ENCODE measurements around the gene HOXC9. TPM values are rescaled to one million over a fixed set of nuclear protein-coding genes. Genes with fewer than 3 reads are reported as not detected.

The HOXC9 gene
- total RNA-seq, 4 donors from 2014 or later: 1.5 to 7.8 (median 1.7) TPM; not detected in 1

DNA sequence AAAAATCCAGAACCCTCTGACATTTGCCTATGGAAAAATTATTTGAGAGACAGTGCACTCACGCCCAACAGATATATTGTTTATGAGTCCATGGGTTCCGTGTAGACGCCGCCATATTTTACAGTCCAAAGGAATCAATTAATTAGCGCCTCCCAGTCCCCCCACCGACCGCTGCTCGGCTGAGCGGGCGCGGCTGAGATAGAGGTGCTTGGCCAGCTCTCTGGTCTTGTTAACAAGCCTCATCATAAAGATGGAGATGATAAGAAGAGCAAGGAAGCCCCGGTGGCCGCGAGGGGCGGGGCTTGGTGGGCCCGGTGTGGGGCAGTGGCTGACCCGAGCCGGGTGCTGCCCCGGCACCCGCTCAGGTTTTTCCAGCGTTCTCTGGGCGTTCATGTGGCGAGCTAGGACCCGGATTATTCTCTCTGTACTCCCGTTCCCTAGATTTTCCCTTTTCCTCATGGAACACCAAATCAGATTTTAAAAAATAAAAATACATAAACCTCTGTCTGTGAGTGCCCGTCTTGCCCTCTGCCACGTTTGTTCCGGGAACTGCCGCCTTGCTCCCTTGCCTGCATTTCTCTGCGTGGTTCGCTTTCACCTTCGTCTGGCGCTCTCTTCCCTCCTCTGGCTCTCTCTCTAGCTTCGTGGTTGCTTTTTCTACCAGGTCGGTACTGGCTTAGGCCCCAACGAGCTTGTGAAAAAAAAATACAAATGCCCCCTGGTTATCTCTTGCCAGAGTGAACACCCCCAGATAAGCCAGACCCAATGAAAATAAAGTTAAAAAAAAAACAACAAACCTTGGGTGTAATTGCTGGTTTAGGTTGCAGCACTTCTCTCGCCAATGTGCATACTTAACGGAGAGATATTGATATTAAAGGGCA, 36.3 kb upstream of the HOXC9 start:
- Histone ChIP-seq H3K27ac (no peak overlapping the region), H3K27me3 (peaks cover 20 to 98% of the 10 kb centered on the region in 2 donors), H3K9me3 (no peaks in the 10 kb centered on the region), H3K36me3 (no peaks in the 10 kb centered on the region), H3K4me3 (no peak overlapping the region), H3K4me1 (no peaks in the 10 kb centered on the region)
- no peak for DNase-seq
- TF ChIP-seq, protein P1, sequence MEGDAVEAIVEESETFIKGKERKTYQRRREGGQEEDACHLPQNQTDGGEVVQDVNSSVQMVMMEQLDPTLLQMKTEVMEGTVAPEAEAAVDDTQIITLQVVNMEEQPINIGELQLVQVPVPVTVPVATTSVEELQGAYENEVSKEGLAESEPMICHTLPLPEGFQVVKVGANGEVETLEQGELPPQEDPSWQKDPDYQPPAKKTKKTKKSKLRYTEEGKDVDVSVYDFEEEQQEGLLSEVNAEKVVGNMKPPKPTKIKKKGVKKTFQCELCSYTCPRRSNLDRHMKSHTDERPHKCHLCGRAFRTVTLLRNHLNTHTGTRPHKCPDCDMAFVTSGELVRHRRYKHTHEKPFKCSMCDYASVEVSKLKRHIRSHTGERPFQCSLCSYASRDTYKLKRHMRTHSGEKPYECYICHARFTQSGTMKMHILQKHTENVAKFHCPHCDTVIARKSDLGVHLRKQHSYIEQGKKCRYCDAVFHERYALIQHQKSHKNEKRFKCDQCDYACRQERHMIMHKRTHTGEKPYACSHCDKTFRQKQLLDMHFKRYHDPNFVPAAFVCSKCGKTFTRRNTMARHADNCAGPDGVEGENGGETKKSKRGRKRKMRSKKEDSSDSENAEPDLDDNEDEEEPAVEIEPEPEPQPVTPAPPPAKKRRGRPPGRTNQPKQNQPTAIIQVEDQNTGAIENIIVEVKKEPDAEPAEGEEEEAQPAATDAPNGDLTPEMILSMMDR (IDR thresholded peaks at IDR 0.05): no peak
- TF ChIP-seq POLR2A (IDR thresholded peaks at IDR 0.05): no peak
- intact Hi-C loops (cut with DNase I; ENCODE audit: low total_unique reads): no loop called here

DNA sequence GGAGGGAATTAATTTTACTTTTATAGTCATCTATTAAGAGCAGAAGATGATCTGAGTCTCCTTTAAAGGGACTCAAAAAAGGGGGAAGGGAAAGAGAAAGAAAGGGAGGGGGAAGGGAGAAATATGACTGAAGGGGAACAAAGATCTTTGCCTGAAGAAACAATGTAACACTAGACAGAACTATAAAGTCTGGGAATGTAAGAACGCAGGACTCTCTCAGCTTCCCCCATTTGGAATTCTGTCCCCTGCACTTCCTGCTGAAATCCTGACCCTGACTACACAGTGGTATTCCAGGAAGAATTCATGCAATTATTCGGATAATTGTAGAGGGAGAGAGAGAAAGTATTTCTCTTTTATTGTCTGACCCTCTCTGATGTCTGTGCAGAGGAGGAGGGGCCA, 35.6 kb upstream of the HOXC9 start:
- Histone ChIP-seq H3K27me3 (peaks cover 16 to 97% of the 10 kb centered on the region in 2 donors), H3K27ac (no peak overlapping the region), H3K4me1 (no peaks in the 10 kb centered on the region), H3K9me3 (no peaks in the 10 kb centered on the region), H3K36me3 (no peaks in the 10 kb centered on the region), H3K4me3 (no peak overlapping the region)
- no peak for DNase-seq
- TF ChIP-seq, protein P1 (IDR thresholded peaks at IDR 0.05): no peak
- no peak for TF ChIP-seq POLR2A (IDR thresholded peaks at IDR 0.05)
- intact Hi-C loops (cut with DNase I; ENCODE audit: low total_unique reads): no loop called here

DNA sequence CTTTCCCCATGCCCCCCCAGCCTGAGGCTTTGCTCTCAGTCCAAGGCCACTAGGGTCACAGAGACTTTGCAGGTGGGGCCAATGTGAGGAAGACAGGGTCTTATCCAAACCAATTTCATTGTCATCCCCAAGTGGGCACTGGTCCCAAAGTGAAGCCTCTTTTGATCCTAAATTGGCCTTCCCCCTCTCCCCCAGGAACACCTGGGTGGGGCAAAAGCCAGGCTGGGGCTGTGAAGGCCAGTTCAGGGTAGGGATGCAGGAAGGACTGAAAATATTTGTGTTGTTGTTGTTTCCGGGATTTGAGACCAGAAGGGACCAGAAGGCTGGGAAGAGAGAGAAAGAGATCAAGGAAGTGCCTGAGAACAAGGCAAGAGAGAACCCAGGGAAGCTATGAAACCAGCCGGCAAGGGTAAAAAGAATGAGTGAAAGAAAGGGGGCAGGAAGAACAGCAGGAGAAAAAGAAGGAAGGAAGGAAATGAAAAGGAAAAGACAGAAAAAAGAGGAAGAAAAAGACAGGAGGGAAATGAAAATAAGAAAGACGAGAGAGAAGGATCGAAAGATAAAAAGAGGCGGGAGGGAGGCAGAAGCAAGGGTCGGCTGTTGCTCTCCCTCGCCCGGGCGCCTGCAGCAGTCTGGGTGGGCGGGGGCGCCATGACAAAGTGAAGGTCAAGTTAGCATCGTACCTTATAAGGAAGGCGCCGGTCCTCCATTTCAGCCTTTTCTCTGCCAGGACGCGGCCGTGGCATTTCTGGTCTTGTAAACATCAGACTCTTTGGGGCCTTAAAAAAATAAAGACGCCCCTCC, 34.5 kb upstream of the HOXC9 start:
- peak overlapping the region in 1 of 2 donors; percentile 60 for H3K27ac ChIP-seq
- DNase-seq: peak; percentile 28 to 71
- TF ChIP-seq POLR2A (IDR thresholded peaks at IDR 0.05): peak in 1 of 2 donors; percentile 19
- TF ChIP-seq, protein P1 (IDR thresholded peaks at IDR 0.05): no peak
- no peaks in the 10 kb centered on the region for H3K36me3 ChIP-seq
- H3K27me3 ChIP-seq: peaks cover 11 to 92% of the 10 kb centered on the region in 2 donors
- no peaks in the 10 kb centered on the region for H3K4me1 ChIP-seq
- H3K9me3 ChIP-seq: no peaks in the 10 kb centered on the region
- intact Hi-C loops (cut with DNase I; ENCODE audit: low total_unique reads): no loop called here
- peak overlapping the region in 1 of 2 donors; percentile 10 for H3K4me3 ChIP-seq

DNA sequence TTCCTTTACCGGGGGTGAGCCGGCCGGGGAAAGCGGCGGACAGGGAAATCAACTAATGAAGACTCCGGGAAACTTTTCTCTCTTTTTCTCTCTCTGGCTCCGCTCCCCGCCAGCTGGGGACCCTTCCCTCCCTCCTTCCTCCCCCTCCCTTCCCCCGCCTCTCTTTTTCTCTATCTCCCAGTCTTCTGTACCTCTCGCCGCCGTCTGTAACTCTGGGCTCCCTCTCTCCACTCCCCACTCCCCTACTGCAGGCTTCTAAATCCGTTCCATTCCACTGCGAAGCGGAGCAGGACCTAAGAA, 33.9 kb upstream of the HOXC9 start:
- Histone ChIP-seq H3K4me1 (no peaks in the 10 kb centered on the region), H3K27me3 (peaks cover 11 to 88% of the 10 kb centered on the region in 2 donors), H3K36me3 (no peaks in the 10 kb centered on the region), H3K9me3 (no peaks in the 10 kb centered on the region), H3K27ac (peak overlapping the region in 1 of 2 donors; percentile 60), H3K4me3 (peak overlapping the region; percentile 10 to 16)
- intact Hi-C loops (cut with DNase I; ENCODE audit: low total_unique reads): no loop called here
- no peak for DNase-seq
- TF ChIP-seq POLR2A (IDR thresholded peaks at IDR 0.05): no peak
- TF ChIP-seq, protein P1 (IDR thresholded peaks at IDR 0.05): no peak
